ENCODE data around the gene HSDL2. TPM values are rescaled to one million over a fixed set of nuclear protein-coding genes. Genes with fewer than 3 reads are reported as not detected.

HSDL2 gene
- total RNA-seq, 1 experiment from 2014 or later = 32.2 TPM

GRCh38 chr9:112352209-112352608 lies 27.7 kb upstream of the HSDL2 start:
- H3K27me3 ChIP-seq (ENCODE audit: control insufficient read depth, insufficient read depth, low read length) = no peaks in the 10 kb centered on the region
- ATAC-seq (no peak), DNase-seq (ENCODE audit: low read depth, low spot score) (no peak)
- ChIA-PET CTCF (no interaction called here), POLR2A (interaction anchor here (0.6 kb wide), 1 partner anchor 241 kb away, joined by 4 read pairs; no protein-coding TSS in a partner anchor)
- BruUV-seq (replicated peaks) = no TSS peak
- H3K36me3 ChIP-seq (ENCODE audit: control insufficient read depth, insufficient read depth, low read length) = no peaks in the 10 kb centered on the region
- H3K4me1 ChIP-seq (ENCODE audit: control insufficient read depth, insufficient read depth, low read length) = no peaks in the 10 kb centered on the region
- TF ChIP-seq SIN3A (IDR thresholded peaks at IDR 0.05; ENCODE audit: borderline replicate concordance, insufficient read depth, low read depth, low read length) (no peak), TCF7L2 (IDR thresholded peaks at IDR 0.05; ENCODE audit: low read depth, low read length) (no peak), POLR2AphosphoS5 (IDR thresholded peaks at IDR 0.05; ENCODE audit: low read depth, low read length) (no peak), REST (IDR thresholded peaks at IDR 0.05; ENCODE audit: insufficient read depth in 1 of 2, low read depth in 2 of 2, low read length in 1 of 2) (no peak), CTCF (IDR thresholded peaks at IDR 0.05) (no peak)
- intact Hi-C loops (cut with micrococcal nuclease; ENCODE audit: unreplicated experiment) (no loop called here), in situ Hi-C loops (cut with HindIII; ENCODE audit: low pct_unique_long_range_greater_than_20kb, low sequenced_read_pairs) (no loop called here)
- H3K4me3 ChIP-seq (ENCODE audit: low read depth in 2 of 2, low read length in 2 of 2) = no peak overlapping the region
- no peaks in the 10 kb centered on the region for H3K9me3 ChIP-seq (ENCODE audit: control insufficient read depth, insufficient read depth, low read depth, low read length)
- no peak overlapping the region for H3K27ac ChIP-seq (ENCODE audit: low read length)

GRCh38 chr9:112354081-112354743 lies 25.7 kb upstream of the HSDL2 start:
- Histone ChIP-seq H3K27ac (ENCODE audit: low read length) (no peak overlapping the region), H3K4me3 (ENCODE audit: low read depth in 2 of 2, low read length in 2 of 2) (no peak overlapping the region), H3K4me1 (ENCODE audit: control insufficient read depth, insufficient read depth, low read length) (no peaks in the 10 kb centered on the region), H3K27me3 (ENCODE audit: control insufficient read depth, insufficient read depth, low read length) (no peaks in the 10 kb centered on the region), H3K9me3 (ENCODE audit: control insufficient read depth, insufficient read depth, low read depth, low read length) (no peaks in the 10 kb centered on the region), H3K36me3 (ENCODE audit: control insufficient read depth, insufficient read depth, low read length) (no peaks in the 10 kb centered on the region)
- ATAC-seq (no peak), DNase-seq (ENCODE audit: low read depth, low spot score) (no peak)
- BruUV-seq (replicated peaks) = no TSS peak
- intact Hi-C loops (cut with micrococcal nuclease; ENCODE audit: unreplicated experiment) = loop anchor here (2.0 kb wide), 1 partner anchor 263 kb away; no protein-coding TSS in a partner anchor
- TF ChIP-seq SIN3A (IDR thresholded peaks at IDR 0.05; ENCODE audit: borderline replicate concordance, insufficient read depth, low read depth, low read length) (no peak), REST (IDR thresholded peaks at IDR 0.05; ENCODE audit: insufficient read depth in 1 of 2, low read depth in 2 of 2, low read length in 1 of 2) (no peak), TCF7L2 (IDR thresholded peaks at IDR 0.05; ENCODE audit: low read depth, low read length) (no peak), POLR2AphosphoS5 (IDR thresholded peaks at IDR 0.05; ENCODE audit: low read depth, low read length) (no peak), CTCF (IDR thresholded peaks at IDR 0.05) (no peak)
- in situ Hi-C loops (cut with HindIII; ENCODE audit: low pct_unique_long_range_greater_than_20kb, low sequenced_read_pairs) = no loop called here
- POLR2A ChIA-PET = no interaction called here
- CTCF ChIA-PET = no interaction called here
